Upper lobe of left lung (tissue), 6 donors: ENCODE measurements around the gene SELPLG. TPM values are rescaled to one million over a fixed set of nuclear protein-coding genes. Genes with fewer than 3 reads are reported as not detected.
A peak's percentile ranks its signal among the peaks of the same experiment; 100 is the strongest.

ENCODE experiments used
- ATAC-seq, 2 donors: fragments of 200-7000 bp; cut with Tn5 transposase; one replicate each; pipeline ENCODE4 v1.9.1; 2022; ENCODE audit warnings: mild to moderate bottlenecking in 2 of 2, moderate library complexity in 2 of 2; ENCODE audit not compliant: low FRiP score in 2 of 2
- DNase-seq, 2 donors: peaks; one replicate each; pipeline ENCODE4 v3.0.0-alpha.2; 2019 to 2020
- H3K27ac ChIP-seq, 4 donors: fragments of 200-600 bp; sonication (generic); one replicate each; pipeline ENCODE4 v1.5.1; 2016 to 2019
- H3K27me3 ChIP-seq, 4 donors: fragments of 200-600 bp; sonication (generic); one replicate each; pipeline ENCODE4 v1.5.1; 2017 to 2019
- H3K36me3 ChIP-seq, 4 donors: fragments of 200-600 bp; sonication (generic); one replicate each; pipeline ENCODE4 v1.5.1; 2016 to 2019
- H3K4me1 ChIP-seq, 4 donors: fragments of 200-600 bp; sonication (generic); one replicate each; pipeline ENCODE4 v1.5.1; 2018 to 2019
- H3K4me3 ChIP-seq, 4 donors: fragments of 200-600 bp; sonication (generic); one replicate each; pipeline ENCODE4 v1.5.1; 2017 to 2019; ENCODE audit warnings: mild to moderate bottlenecking in 2 of 4, moderate library complexity in 1 of 4
- H3K9me3 ChIP-seq, 4 donors: fragments of 200-600 bp; sonication (generic); one replicate each; pipeline ENCODE4 v1.5.1; 2018 to 2019
- CTCF ChIP-seq, 6 experiments: fragments of 450-650 bp in 4 of 6; fragments of 200-600 bp in 2 of 6; sonication (generic) in 2 of 6; IDR thresholded peaks; one replicate each; pipeline ENCODE4 v1.5.1; 2016 to 2019; ENCODE audit warnings: antibody characterized with exemption in 6 of 6
- EP300 ChIP-seq, 4 donors: sonication (generic); formaldehyde crosslinking; IDR thresholded peaks; one replicate each; pipeline ENCODE4 v1.5.1; 2017; ENCODE audit warnings: antibody characterized with exemption in 4 of 4, control low read depth in 2 of 4
- POLR2A ChIP-seq, 4 donors: fragments of 450-650 bp; IDR thresholded peaks; one replicate each; pipeline ENCODE4 v1.5.1; 2016 to 2017; ENCODE audit warnings: antibody characterized with exemption in 4 of 4, mild to moderate bottlenecking in 2 of 4
- POLR2AphosphoS5 ChIP-seq, 2 donors: sonication (generic); formaldehyde crosslinking; IDR thresholded peaks; one replicate each; pipeline ENCODE4 v1.5.1; 2017; ENCODE audit warnings: antibody characterized with exemption in 2 of 2
- WGBS, 2 donors: methylation state at CpG; one replicate each; pipeline ENCODE4 v1.1.5; 2017 to 2018; 5-methylcytosine and 5-hydroxymethylcytosine counted together
- total RNA-seq, 6 donors: library from RNA; depleted of rRNA in 4 of 6; stranded (reverse); fragments of >200 nt in 4 of 6; gene quantifications; one replicate each; pipeline versions ENCODE4 v1.1.0 to v1.2.1, GENCODE V29; 2016 to 2021
- donor health status: DM: no; HTN: no; CAD: no; lungs with moderate emphysema.
- donor health status: DM: no; HTN: yes; CAD: no; lungs with severe emphysema.

The SELPLG gene
- total RNA-seq, 6 donors from 2014 or later: 25.2 to 71.4 (median 42.5) TPM

GRCh38 chr12:108640802-108641445, 7.2 kb upstream of the SELPLG start:
- Histone ChIP-seq H3K27ac (peak overlapping the region in 3 of 4 donors; percentile 37 to 56 (median 53)), H3K4me1 (peaks cover 60 to 78% (median 72%) of the 10 kb centered on the region in 4 donors), H3K4me3 (no peak overlapping the region), H3K27me3 (no peaks in the 10 kb centered on the region), H3K36me3 (peaks cover 0 to 8% (median 0%) of the 10 kb centered on the region in 4 donors), H3K9me3 (no peaks in the 10 kb centered on the region)
- ATAC-seq (no peak), DNase-seq (no peak)
- no peak for TF ChIP-seq POLR2A (IDR thresholded peaks at IDR 0.05)
- no peak for TF ChIP-seq CTCF (IDR thresholded peaks at IDR 0.05)
- TF ChIP-seq POLR2AphosphoS5 (IDR thresholded peaks at IDR 0.05): no peak
- TF ChIP-seq EP300 (IDR thresholded peaks at IDR 0.05): no peak
- WGBS, 2 donors: 81 to 86% methylated on average over 10 of the region's 10 CpGs

GRCh38 chr12:108638997-108639822, 5.5 kb upstream of the SELPLG start:
- ATAC-seq (no peak), DNase-seq (no peak)
- peak overlapping the region; percentile 44 to 60 (median 55) for H3K27ac ChIP-seq
- no peaks in the 10 kb centered on the region for H3K9me3 ChIP-seq
- H3K36me3 ChIP-seq: no peaks in the 10 kb centered on the region
- H3K4me1 ChIP-seq: peaks cover 59 to 78% (median 71%) of the 10 kb centered on the region in 4 donors
- TF ChIP-seq POLR2AphosphoS5 (IDR thresholded peaks at IDR 0.05) (no peak), CTCF (IDR thresholded peaks at IDR 0.05) (no peak), EP300 (IDR thresholded peaks at IDR 0.05) (no peak)
- H3K27me3 ChIP-seq: no peaks in the 10 kb centered on the region
- no peak overlapping the region for H3K4me3 ChIP-seq
- 92 to 93% methylated on average over 10 to 11 of the region's 11 CpGs for WGBS, 2 donors

GRCh38 chr12:108638141-108638827, 4.6 kb upstream of the SELPLG start:
- no peaks in the 10 kb centered on the region for H3K27me3 ChIP-seq
- peak in 1 of 2 donors; percentile 39 for ATAC-seq
- no peaks in the 10 kb centered on the region for H3K36me3 ChIP-seq
- peaks cover 55 to 78% (median 68%) of the 10 kb centered on the region in 4 donors for H3K4me1 ChIP-seq
- H3K4me3 ChIP-seq: no peak overlapping the region
- no peak for TF ChIP-seq EP300 (IDR thresholded peaks at IDR 0.05)
- peak in 1 of 2 donors; percentile 31 for TF ChIP-seq POLR2AphosphoS5 (IDR thresholded peaks at IDR 0.05)
- TF ChIP-seq CTCF (IDR thresholded peaks at IDR 0.05): no peak
- TF ChIP-seq POLR2A (IDR thresholded peaks at IDR 0.05): no peak
- WGBS, 2 donors: 48 to 55% methylated on average over 17 to 18 of the region's 18 CpGs
- peak in 1 of 2 donors; percentile 54 for DNase-seq
- H3K27ac ChIP-seq: peak overlapping the region; percentile 44 to 60 (median 55)
- H3K9me3 ChIP-seq: no peaks in the 10 kb centered on the region

- no peak overlapping the region for H3K4me3 ChIP-seq
- TF ChIP-seq EP300 (IDR thresholded peaks at IDR 0.05): no peak
- TF ChIP-seq POLR2A (IDR thresholded peaks at IDR 0.05): no peak
- TF ChIP-seq CTCF (IDR thresholded peaks at IDR 0.05): no peak
- no peak for TF ChIP-seq POLR2AphosphoS5 (IDR thresholded peaks at IDR 0.05)
- ATAC-seq (no peak), DNase-seq (no peak)
- no peaks in the 10 kb centered on the region for H3K9me3 ChIP-seq
- H3K36me3 ChIP-seq: no peaks in the 10 kb centered on the region
- 71 to 83% methylated on average over 7 of the region's 7 CpGs for WGBS, 2 donors
- no peaks in the 10 kb centered on the region for H3K27me3 ChIP-seq
- H3K4me1 ChIP-seq: peaks cover 50 to 77% (median 61%) of the 10 kb centered on the region in 4 donors
- H3K27ac ChIP-seq: peak overlapping the region; percentile 44 to 60 (median 55)
These were observed 3.7 kb upstream of the SELPLG start for GRCh38 chr12:108637222-108637971.
